GM18498 (cell line): ENCODE data around the gene MANSC1.
"Not testable (repeated sequence)": the region's sequence is repeated elsewhere in the genome, so short reads cannot be mapped to it uniquely, and the experiment has no call there.

ENCODE experiments used
- ATAC-seq: cut with Tn5 transposase; IDR thresholded peaks from one replicate; pipeline ENCODE4 v1.9.1; 2021; ENCODE audit warnings: mild to moderate bottlenecking, moderate library complexity; ENCODE audit not compliant: unreplicated experiment

Gene MANSC1

DNA sequence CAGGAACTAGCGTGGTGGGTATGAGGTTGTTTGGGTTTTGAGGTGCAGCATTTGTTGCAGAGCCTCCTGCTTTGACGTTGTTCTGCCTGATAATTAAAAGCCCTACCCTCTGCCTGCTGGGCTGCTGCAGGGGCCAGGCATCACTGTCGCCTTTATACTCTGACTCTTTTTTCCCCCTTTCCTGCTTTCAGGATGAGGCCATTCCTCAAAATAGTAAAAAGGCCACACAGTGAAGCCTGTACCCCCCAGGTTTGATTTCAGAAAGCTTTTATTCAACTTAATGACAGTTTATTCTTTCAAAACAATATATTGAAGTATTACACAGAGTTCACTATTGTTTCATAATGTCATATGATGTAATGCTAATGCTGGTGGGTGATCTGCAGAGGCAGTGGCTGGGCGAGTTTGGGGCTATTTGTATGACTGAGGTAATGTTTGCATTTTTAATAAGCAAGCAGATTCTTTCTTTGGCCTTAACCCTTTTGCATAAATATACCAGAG, 15.9 kb upstream of the MANSC1 start:
- no peak for ATAC-seq

DNA sequence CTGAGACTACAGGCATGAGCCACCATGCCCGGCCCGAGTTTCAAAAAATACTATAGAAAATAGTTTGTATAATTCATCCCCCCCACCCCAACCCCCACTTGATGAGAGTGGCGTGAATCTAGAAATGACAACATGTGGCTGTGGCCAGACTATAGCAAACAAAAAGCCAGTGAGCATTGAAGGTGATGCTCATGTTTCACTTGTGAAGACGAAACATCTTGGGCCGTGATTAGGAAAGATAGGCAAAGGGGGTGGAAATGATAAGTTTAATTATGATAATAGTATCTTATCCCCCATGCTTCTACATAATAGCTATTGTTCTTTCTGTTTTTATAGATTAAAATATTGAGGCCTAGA, 15.4 kb upstream of the MANSC1 start:
- ATAC-seq = no peak

DNA sequence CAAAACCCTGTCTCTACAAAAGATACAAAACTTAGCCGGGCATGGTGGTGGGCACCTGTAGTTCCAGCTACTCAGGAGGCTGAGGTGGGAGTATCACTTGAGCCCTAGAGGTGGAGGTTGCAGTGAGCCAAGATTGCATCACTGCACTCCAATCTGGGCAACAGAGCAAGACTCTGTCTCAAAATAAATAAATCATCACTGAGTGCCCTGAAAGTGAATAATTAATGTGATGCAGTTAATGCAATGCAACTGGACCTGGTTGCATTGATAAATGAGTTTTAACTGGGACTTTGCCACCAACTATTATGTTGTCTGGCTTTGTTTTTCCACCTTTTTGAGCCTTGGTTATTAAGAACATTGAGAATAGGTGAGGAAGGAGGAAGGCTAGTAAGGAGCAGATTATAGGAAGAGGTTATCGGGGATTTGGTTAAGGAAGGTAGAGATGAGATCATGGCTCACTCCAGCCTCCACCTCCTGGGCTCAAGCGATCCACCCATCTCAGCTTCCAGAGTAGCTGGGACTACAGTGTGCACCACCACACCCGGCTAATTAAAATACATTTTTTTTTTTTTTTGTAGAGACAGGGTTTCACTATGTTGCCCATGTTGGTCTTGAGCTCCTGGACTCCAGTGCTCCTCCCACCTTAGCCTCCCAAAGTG, 14.9 kb upstream of the MANSC1 start:
- ATAC-seq = no peak

DNA sequence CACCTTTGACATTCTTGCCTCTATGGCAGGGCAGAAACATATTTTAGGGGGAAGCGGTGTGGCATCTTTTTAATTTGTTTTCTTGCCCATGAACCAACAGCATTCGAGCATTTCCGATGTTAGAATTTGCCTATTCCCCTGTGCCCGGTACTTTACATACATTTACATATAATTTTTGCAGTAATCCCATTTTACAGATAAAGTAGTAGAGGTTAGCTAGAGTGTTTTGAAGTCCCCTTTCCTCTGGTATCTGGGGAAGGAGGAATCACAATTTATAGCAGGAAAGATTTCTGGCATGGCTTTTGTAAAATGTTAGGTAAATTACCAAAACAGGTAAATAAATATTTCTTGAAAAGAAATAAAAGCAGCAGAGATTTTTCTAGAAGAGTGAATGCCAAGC, 8.5 kb upstream of the MANSC1 start:
- no peak for ATAC-seq

DNA sequence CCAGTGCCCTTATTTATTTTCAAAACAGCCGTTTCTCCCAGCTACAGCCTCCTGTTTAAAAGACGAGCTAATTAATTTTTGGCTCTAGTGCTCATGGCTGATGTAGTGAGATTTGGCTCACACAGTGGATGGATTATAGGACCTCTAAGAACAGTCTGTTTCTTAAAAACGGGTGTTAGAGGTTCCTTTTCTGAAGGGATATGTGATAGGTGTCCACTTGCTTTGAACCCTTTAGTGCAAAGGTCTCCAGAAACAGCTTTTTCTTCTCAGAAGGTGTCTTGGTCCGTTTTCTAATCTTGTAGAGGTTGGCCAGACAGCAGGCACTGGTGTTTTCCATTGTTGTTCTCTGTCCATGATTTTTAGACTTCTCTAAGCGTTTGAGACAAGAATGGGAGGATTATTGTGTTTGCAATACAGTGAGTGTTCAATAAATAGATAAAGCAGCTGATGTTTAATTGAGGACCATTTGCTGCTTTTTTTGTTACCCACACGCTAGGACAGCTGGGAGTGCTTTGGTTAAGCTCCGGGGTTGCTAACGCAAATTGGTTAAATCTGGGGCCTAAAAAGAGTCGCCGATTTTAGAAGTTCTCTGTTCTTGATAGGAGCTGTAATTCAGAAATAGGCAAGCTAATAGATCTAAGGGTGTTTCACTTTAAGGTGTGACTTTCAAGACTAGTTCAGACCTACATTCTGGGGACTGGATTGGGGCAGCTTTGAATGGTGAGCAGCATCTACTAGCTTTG, 7.8 kb upstream of the MANSC1 start:
- ATAC-seq = peak; percentile 32

DNA sequence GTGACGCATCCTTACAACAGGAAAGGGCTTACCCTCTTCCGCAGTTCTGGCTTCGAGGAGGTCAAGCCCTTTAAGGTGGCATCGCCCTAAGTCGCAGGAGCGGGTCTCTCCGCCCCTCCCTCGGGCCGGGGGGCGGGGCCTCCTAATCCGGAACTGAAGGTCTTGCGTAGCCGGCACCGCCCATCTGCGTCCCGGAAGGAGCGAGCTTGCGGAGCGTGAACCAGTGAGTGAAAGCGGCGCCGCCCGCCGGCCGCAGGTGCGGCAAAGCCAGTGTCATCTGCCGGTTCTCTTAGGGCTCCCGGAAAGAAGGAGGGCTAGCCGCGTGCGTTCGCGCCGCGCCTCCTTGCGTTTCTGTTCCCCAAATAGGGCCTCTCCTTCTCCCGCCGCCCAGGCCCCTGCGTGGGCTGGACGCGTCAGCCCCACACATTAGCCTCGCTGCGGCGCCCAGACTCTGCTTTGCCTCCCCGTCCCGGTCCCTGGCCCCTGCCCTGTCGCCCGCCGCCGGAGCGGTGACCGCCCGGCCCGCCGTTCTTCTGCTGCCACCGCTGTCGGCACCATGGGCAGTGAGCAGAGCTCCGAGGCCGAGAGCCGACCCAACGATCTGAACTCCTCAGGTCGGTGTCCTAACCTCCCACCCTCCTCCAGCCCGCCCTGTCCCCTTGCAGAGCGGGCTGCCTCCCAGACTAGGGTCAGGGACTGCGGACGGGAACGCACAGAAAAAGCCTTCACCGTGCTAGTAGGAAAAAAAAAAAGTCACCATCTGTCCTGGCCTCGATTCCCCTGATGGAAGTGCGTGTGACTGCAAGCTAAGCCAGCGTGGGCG, 7.1 kb upstream of the MANSC1 start, which contains the start of gene BORCS5:
Gene BORCS5 (plus strand): TSS at position 183 of the 823 bp plus-strand sequence. CDS start 374 bp downstream, at position 557.
- ATAC-seq = peak; percentile 85

DNA sequence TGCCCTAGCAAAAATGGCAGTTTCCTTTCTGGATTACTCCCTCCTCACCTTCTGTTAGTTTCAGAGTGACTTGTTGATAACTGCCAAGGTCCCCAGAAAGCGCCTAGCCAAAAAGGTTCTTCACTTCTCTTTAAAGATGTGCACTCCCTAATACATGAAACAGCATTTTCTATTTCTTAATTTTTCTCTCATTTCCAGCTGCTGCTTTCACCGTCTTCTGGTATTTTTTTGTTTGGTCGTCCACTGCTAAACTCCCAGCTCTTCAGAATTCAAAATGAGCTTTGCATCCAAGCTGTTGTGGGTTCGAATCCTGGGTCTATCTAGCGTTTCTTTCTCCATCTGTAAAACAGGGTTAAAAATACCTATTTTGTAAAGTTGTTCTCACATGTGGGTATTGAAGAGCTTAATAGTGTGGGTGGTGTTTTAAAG, 6.4 kb upstream of the MANSC1 start:
- no peak for ATAC-seq

DNA sequence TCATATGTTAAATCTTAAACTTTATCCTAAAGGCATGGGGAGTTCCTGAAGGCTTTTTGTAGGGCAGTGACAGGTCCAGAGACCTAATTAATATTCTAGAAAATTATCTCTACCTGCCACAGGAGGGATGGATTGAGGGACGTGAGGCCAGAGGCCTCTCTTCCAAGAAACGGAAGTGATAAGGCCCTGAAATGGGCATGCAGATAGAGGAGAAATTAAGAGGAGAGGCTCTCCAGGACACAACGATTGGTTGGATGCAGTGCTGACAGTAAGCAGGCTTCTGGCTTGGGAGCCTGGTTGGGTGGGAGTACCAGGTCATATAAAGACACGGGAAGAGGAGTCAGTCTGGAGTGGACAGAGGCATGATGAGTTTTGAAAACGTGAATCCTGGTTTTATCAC, 3.8 kb upstream of the MANSC1 start:
- ATAC-seq = no peak

DNA sequence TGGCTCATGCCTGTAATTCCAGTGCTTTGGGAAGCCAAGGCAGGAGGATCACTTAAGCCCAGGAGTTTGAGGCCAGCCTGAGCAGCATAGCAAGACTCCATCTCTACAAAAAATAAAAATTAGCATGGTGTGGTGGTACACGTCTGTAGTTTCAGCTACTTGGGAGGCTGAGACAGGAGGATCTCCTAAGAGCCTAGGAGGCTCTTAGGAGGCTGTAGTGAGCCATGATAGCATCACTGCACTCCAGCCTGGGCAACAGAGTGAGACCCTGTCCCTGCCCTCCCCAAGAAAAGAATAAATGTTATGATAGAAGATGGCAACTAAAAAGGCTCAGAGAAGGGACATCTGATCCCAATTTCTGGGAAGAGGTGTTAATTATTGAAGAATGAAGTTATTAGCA, 3.2 kb upstream of the MANSC1 start:
- ATAC-seq = no peak

DNA sequence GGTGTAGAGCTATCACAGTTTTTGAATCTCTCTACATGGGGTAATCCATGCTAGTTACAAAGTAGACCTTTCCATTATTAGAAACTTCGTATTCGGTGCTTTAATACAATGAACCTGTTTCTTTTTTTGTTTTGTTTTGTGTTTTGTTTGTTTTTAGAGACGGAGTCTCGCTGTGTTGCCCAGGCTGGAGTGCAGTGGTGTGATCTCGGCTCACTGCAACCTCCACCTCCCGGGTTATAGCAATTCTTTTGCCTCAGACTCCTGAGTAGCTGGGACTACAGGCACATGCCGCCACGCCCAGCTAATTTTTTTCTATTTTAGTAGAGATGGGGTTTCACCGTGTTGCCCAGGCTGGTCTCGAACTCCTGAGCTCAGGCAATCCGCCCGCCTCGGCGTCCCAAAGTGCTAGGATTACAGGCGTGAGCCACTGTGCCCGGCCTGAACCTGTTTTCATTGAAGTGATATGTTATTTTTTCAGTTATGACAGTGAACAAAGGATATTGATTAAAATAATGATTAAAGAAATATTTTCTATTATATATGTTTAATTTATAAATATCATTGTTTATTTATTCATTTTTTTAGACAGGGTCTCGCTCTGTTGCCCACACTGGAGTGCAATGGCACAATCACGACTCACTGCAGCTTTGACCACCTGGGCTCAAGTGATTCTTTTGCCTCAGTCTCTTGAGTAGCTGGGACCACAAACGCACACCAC, 1.6 kb upstream of the MANSC1 start:
- not testable (repeated sequence) for ATAC-seq

DNA sequence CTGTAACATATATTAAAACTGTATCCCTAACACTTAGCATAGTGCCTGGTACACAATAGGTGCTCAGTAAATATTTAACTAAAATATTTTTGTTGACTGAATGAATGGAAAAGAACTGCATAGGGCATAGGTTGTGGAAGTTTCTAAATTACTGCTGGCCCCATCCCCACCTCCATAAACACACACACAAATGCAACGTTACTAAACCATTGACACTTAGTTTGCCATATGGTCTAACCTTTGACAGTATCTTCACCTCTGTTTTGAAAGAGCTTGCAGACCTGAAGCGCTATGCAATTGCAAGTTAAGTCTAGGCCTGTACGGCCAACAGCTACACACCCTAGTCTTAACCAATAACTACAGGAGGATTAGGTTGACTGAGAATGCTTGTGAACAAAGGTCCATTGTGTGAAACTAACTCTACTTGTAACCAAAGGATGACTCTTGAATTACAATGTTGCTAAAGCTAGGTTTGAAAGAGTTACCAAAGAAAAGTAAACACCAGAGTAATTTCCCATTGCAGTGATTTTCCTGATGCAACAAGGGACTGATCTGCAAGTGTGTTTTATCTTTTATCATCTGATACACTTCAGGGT, 924 bp upstream of the MANSC1 start:
- no peak for ATAC-seq

DNA sequence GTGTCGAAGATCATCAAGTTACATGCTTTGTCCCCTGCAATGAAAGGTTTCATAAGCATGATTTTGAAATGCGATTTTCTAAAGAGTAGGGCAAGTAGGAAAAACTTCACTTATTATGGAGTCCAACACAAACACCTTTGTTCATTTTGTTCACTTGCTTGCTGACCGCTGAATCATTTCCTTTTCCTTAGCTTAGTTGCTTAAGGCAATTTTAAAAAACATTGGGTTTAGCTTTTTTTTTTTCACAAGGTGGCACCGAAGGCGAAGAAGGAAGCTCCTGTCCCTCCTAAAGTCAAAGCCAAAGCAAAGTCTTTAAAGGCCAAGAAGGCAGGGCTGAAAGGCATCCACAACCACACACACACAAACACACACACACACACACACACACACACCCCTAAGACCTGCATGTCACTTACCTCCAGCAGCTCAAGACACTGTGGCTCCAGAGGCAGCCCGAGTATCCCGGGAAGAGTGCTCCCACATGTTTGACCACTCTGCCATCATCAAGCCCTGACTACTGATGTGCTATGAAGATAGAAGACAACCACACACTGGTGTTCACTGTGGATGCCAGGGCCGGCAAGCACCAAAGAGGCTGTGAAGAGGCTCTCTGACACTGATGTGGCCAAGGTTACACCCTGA, 11.4 kb downstream of the MANSC1 start:
- no peak for ATAC-seq

DNA sequence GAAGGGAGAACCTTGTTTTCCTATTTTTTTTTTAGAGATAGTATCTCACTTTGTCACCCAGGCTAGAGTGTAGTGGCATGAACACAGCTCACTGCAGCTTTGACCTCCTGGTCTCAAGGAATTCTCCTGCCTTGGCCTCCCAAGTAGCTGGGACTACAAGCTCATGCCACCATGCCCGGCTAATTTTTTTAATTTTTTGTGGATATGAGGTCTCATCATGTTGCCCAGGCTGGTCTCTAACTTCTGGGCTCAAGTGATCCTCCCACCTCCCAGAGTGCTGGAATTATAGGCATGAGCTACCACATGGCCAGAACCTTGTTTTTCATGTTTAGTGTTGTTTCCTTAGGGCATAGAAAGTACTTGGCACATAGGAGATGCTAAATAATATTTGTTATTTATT, 13.5 kb downstream of the MANSC1 start:
- ATAC-seq = no peak

DNA sequence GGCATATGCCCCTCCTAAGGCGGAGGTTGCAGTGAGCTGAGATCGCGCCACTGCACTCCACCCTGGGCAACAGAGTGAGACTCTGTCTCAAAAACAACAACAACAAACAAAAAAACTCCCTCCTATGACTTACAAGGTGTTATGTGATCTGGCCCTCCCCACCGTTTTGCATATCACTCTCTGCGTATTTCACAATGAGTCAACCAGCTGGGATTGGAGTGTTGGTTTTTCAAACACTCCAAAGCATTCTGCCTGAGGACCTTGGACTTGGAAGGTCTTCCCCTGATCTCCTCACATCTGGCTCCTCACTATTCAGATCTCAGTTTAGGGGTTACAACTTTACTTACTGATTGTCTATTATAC, 14.0 kb downstream of the MANSC1 start:
- peak; percentile 53 for ATAC-seq

DNA sequence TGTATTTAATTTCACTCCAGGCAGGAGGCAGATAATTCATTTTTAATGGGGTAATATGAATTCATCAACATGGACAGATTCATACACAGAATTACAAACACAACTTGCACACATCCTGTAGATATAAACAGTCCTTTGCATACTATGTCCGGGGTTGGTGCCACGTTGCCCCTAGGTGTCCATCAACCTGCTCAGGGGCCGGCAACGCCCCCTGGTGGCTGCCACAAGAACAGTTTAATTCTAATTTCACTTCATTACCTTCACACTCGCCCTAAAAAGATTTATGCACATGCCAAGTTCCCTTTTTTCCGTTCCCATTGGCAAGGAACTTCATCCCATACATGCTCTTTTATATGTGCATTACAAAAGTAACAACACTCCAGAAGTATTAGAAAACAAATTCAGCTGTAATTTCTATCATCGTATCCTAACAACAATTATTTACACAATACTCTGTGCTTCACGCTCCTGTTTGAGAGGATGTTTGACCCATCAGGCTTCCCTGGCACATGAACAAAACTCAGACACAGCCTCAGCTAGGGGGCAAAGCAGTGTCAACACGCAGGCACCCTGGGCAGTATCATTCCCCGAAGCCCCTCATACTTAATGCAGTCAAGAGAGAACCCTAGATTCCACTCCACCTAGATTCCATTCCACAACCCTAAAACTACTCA, 15.5 kb downstream of the MANSC1 start:
- peak; percentile 65 for ATAC-seq

DNA sequence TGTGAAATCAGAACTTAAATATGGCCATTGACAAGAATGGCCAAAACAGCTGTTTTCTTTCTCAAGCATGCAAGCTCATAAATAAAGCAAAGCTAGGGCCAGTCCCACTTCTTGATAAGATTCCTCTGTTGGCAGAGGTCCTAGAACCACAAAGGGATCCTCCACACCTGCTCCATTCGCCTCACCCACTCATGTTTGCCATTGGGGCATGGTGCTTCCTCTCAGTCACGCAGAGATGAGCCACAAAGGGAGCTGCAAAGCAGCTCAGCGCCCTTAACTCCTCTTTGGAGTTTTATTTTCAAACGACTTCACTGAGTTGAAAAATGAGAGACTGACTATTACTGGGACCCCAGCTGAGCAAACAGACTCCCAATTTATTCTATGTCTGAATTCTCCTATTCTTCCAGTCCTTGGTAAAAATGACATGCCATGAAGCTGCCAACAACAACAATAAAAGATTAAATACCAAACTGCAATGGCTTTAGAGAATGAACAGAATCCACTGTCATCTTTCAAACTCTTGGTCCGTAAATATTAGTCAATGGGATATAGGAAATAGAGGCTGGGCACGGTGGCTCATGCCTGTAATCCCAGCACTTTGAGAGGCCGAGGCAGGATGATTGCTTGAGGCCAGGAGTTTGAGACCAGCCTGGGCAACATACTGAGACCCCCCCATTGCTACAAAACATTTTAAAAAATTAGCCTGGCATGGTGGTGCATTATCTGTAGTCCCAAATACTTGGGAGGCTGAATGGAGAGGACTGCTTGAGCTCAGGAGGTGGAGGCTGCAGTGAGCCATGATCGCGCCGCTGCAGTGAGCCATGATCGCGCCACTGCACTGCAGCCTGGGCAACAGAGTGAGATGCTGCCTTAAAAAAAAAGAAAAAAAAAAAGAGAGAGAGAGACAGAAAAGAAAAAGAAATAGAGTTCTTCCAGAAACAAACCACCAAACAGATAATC, 16.4 kb downstream of the MANSC1 start:
- no peak for ATAC-seq

DNA sequence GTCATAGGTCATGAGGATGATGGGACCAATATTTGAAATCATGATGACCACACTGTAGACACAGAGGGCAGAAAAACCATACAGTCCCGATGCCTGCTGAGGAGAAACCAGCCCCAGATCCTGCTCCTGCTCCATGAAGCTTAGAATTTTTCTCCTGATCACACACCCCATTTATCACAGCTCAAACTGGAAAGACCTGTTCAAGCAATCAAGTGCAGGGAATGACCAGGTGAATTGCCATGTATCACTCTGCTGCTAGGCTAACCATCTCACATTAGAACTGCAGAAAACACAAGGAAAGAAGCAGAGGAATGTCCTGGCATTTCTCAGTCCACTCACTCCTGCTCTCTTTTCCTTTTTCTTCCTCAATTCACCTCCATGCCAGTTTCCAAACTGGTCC, 18.1 kb downstream of the MANSC1 start:
- ATAC-seq = no peak

DNA sequence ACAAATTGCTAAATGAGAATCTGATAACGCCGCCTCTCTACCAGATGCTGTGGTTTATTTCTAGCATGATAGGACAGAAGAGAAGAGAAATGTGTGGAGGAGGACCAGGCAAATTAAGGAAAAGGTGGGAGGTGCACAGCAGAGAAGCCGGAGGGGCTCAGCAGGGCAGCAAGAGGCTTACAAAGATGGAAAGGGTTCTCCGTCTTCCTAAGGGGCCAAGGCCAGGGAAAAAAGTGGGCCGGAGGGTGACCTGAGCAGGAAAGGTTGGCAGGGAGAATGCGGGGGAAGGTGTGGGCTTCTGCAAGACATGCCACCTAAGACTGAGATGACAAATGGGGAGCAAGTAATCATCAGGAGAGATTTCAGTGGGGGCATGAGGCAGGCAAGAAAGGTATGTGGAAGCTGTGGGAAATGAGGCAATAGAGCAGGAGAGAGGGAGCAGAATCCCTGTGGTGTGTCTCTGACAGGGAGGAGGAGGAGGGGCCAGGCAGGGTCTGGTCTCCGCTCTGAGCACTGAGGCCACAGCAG, 18.7 kb downstream of the MANSC1 start:
- ATAC-seq = no peak
